ENCODE measurements around the gene INPP4B.

Gene INPP4B

GRCh38 chr4:142379277-142380051, 466.6 kb downstream of the INPP4B start:
- no peak for TF ChIP-seq CTCF (IDR thresholded peaks at IDR 0.05; ENCODE audit: insufficient read depth, low read length, missing control alignments)
- ChIA-PET POLR2A (interaction anchor here (0.8 to 1.5 kb wide), 3 partner anchors 9 to 29 kb away, joined by 3 to 4 read pairs (median 4); no protein-coding TSS in a partner anchor), CTCF (interaction anchor here (0.7 to 1.6 kb wide), 7 partner anchors 9 to 1033 kb away, joined by 3 to 4 read pairs (median 3); no protein-coding TSS in a partner anchor)
- H3K4me3 ChIP-seq (ENCODE audit: low read depth, low read length) = no peak overlapping the region
- DNase-seq (ENCODE audit: low read depth, low spot score) = peak; percentile 94

GRCh38 chr4:142378179-142378578, 467.9 kb downstream of the INPP4B start:
- POLR2A ChIA-PET = interaction anchor here (0.9 kb wide), 1 partner anchor 28 kb away, joined by 5 read pairs; no protein-coding TSS in a partner anchor
- H3K4me3 ChIP-seq (ENCODE audit: low read depth, low read length) = no peak overlapping the region
- no peak for TF ChIP-seq CTCF (IDR thresholded peaks at IDR 0.05; ENCODE audit: insufficient read depth, low read length, missing control alignments)
- CTCF ChIA-PET = interaction anchor here (1.4 to 1.6 kb wide), 2 partner anchors 9 to 29 kb away, joined by 3 read pairs; no protein-coding TSS in a partner anchor
- no peak for DNase-seq (ENCODE audit: low read depth, low spot score)

- no peak for TF ChIP-seq CTCF (IDR thresholded peaks at IDR 0.05; ENCODE audit: insufficient read depth, low read length, missing control alignments)
- H3K4me3 ChIP-seq (ENCODE audit: low read depth, low read length) = no peak overlapping the region
- ChIA-PET POLR2A (interaction anchor here (0.9 kb wide), 1 partner anchor 28 kb away, joined by 5 read pairs; no protein-coding TSS in a partner anchor), CTCF (no interaction called here)
- no peak for DNase-seq (ENCODE audit: low read depth, low spot score)
Observed at GRCh38 chr4:142377342-142378091, 468.6 kb downstream of the INPP4B start.

- CTCF ChIA-PET = no interaction called here
Observed at GRCh38 chr4:142376204-142376603, 469.9 kb downstream of the INPP4B start.

GRCh38 chr4:142373610-142374009, 472.5 kb downstream of the INPP4B start:
- CTCF ChIA-PET = interaction anchor here (4.4 kb wide), 1 partner anchor 20 kb away, joined by 30 read pairs; no protein-coding TSS in a partner anchor
- no peak for DNase-seq (ENCODE audit: low read depth, low spot score)
- H3K4me3 ChIP-seq (ENCODE audit: low read depth, low read length) = no peak overlapping the region
- POLR2A ChIA-PET = no interaction called here
- TF ChIP-seq CTCF (IDR thresholded peaks at IDR 0.05; ENCODE audit: insufficient read depth, low read length, missing control alignments) = no peak

More at GRCh38 chr4:142376204-142376603, 469.9 kb downstream of the INPP4B start:
- no peak overlapping the region for H3K4me3 ChIP-seq (ENCODE audit: low read depth, low read length)
- no peak for TF ChIP-seq CTCF (IDR thresholded peaks at IDR 0.05; ENCODE audit: insufficient read depth, low read length, missing control alignments)
- DNase-seq (ENCODE audit: low read depth, low spot score) = no peak
- POLR2A ChIA-PET = no interaction called here

Measured in AG04449 (cell line).